ENCODE results near the gene CTAG1B. TPM values are rescaled to one million over a fixed set of nuclear protein-coding genes. Genes with fewer than 3 reads are reported as not detected.
A peak's percentile ranks its signal among the peaks of the same experiment; 100 is the strongest.

The CTAG1B gene
- total and polyA plus RNA-seq, 2 experiments from 2014 or later: not detected

DNA sequence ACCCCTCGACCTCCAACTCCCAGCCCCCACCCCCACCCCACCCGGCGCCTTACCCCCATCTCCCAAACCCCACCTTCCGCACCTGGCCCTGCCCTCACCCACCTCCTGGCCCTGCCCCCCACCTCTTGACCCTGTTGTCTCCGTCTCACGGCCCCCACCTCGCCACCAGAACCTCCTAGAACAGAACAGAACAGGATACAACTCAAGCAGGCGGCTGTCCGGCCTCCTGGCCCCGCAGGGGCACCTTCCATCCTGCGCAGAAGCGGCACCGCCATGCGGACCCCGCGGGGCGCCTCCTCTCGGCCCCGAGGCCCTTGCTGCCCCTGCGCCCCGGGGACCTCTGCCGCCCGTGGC is 33.9 kb upstream of the CTAG1B start:
- Histone ChIP-seq H3K9me2 (replicated peaks; ENCODE audit: insufficient read depth) (no peaks in the 10 kb centered on the region), H3K27ac (no peak overlapping the region), H4K20me1 (ENCODE audit: insufficient read depth, poor library complexity, severe bottlenecking) (no peaks in the 10 kb centered on the region), H3K4me2 (no peak overlapping the region), H2AFZ (no peak overlapping the region), H3K9me3 (ENCODE audit: low read depth) (no peaks in the 10 kb centered on the region), H3K4me3 (no peak overlapping the region), H3K79me2 (no peaks in the 10 kb centered on the region), H3K27me3 (no peaks in the 10 kb centered on the region), H3K36me3 (replicated peaks; ENCODE audit: insufficient read depth, low read depth) (no peaks in the 10 kb centered on the region), H3K4me1 (ENCODE audit: insufficient read depth) (no peaks in the 10 kb centered on the region)
- TF ChIP-seq EZH2 (IDR thresholded peaks at IDR 0.05; ENCODE audit: borderline replicate concordance) (no peak), EZH2phosphoT487 (IDR thresholded peaks at IDR 0.05; ENCODE audit: low read depth, severe bottlenecking, unreplicated experiment) (no peak)
- TF ChIP-seq, protein P1, sequence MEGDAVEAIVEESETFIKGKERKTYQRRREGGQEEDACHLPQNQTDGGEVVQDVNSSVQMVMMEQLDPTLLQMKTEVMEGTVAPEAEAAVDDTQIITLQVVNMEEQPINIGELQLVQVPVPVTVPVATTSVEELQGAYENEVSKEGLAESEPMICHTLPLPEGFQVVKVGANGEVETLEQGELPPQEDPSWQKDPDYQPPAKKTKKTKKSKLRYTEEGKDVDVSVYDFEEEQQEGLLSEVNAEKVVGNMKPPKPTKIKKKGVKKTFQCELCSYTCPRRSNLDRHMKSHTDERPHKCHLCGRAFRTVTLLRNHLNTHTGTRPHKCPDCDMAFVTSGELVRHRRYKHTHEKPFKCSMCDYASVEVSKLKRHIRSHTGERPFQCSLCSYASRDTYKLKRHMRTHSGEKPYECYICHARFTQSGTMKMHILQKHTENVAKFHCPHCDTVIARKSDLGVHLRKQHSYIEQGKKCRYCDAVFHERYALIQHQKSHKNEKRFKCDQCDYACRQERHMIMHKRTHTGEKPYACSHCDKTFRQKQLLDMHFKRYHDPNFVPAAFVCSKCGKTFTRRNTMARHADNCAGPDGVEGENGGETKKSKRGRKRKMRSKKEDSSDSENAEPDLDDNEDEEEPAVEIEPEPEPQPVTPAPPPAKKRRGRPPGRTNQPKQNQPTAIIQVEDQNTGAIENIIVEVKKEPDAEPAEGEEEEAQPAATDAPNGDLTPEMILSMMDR (IDR thresholded peaks at IDR 0.05; ENCODE audit: poor library complexity): no peak
- DNase-seq (ENCODE audit: low spot score): no peak
- WGBS (ENCODE audit: low lambda C conversion rate, missing lambda C conversion rate): 88% methylated on average over 18 of the region's 23 CpGs

DNA sequence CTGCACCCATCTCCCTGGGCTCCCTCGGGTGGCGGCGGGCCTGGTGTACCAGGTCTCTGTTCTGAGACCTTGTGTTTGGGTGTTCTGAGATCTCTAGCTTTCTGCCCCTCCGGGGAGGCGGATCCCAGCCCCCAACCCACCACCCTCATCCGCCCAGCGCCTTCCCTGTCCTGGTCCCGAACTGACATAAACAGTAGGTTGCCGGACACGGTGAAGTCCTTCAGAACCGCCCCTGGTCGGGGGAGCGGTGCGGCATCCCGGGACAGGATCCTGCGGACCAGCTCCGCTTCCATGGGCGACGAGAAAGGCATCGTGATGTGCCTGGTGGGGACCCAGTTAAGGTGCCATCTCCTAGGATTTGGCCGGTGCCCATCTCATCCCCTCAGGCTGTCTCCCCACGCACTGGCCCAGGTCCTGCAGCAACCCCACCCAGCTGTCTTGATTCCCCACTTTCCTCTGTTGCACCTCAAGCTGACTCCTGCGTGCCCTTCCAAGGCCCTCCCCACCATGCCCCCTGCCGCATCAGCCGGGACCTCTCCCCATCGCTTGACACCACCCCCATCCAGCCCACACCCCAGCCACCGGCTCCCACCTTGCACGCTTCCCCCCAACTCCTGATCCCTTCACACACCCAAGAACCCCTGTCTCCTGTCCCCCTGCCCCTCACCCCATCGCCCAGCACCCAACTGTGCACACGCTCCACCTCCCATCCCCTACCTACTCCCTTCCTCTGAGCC is 33.4 kb upstream of the CTAG1B start:
- H3K36me3 ChIP-seq (replicated peaks; ENCODE audit: insufficient read depth, low read depth): no peaks in the 10 kb centered on the region
- no peaks in the 10 kb centered on the region for H3K9me2 ChIP-seq (replicated peaks; ENCODE audit: insufficient read depth)
- H4K20me1 ChIP-seq (ENCODE audit: insufficient read depth, poor library complexity, severe bottlenecking): no peaks in the 10 kb centered on the region
- 90% methylated on average over 19 of the region's 30 CpGs for WGBS (ENCODE audit: low lambda C conversion rate, missing lambda C conversion rate)
- H3K27ac ChIP-seq: no peak overlapping the region
- H3K4me2 ChIP-seq: no peak overlapping the region
- TF ChIP-seq, protein P1 (IDR thresholded peaks at IDR 0.05; ENCODE audit: poor library complexity): no peak
- TF ChIP-seq EZH2phosphoT487 (IDR thresholded peaks at IDR 0.05; ENCODE audit: low read depth, severe bottlenecking, unreplicated experiment): no peak
- no peak for TF ChIP-seq EZH2 (IDR thresholded peaks at IDR 0.05; ENCODE audit: borderline replicate concordance)
- no peak overlapping the region for H3K4me3 ChIP-seq
- H3K4me1 ChIP-seq (ENCODE audit: insufficient read depth): no peaks in the 10 kb centered on the region
- peak; percentile 1 for DNase-seq (ENCODE audit: low spot score)
- H3K79me2 ChIP-seq: no peaks in the 10 kb centered on the region
- H2AFZ ChIP-seq: no peak overlapping the region
- no peaks in the 10 kb centered on the region for H3K27me3 ChIP-seq
- H3K9me3 ChIP-seq (ENCODE audit: low read depth): no peaks in the 10 kb centered on the region

DNA sequence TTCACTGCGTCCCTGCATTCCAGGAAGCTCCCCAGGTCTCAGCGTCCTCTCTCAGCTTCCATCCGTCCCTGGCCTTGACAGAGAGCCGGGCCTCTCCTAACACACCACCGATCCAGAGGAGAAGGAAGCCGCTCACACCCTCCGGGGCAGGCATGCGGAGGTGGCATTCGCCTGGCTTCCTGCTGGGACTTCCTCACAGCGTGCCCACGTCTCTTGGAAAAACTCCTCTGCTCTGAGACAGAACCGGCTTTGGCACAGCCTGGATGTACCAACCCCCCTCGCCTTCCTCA is 31.1 kb upstream of the CTAG1B start:
- DNase-seq (ENCODE audit: low spot score): no peak
- WGBS (ENCODE audit: low lambda C conversion rate, missing lambda C conversion rate): 82% methylated on average over 13 of the region's 13 CpGs
- H4K20me1 ChIP-seq (ENCODE audit: insufficient read depth, poor library complexity, severe bottlenecking): no peaks in the 10 kb centered on the region
- H3K27me3 ChIP-seq: no peaks in the 10 kb centered on the region
- no peaks in the 10 kb centered on the region for H3K4me1 ChIP-seq (ENCODE audit: insufficient read depth)
- TF ChIP-seq EZH2 (IDR thresholded peaks at IDR 0.05; ENCODE audit: borderline replicate concordance) (no peak), EZH2phosphoT487 (IDR thresholded peaks at IDR 0.05; ENCODE audit: low read depth, severe bottlenecking, unreplicated experiment) (no peak)
- TF ChIP-seq, protein P1 (IDR thresholded peaks at IDR 0.05; ENCODE audit: poor library complexity): no peak
- no peaks in the 10 kb centered on the region for H3K79me2 ChIP-seq
- H3K9me2 ChIP-seq (replicated peaks; ENCODE audit: insufficient read depth): no peaks in the 10 kb centered on the region
- no peak overlapping the region for H3K27ac ChIP-seq
- no peaks in the 10 kb centered on the region for H3K36me3 ChIP-seq (replicated peaks; ENCODE audit: insufficient read depth, low read depth)
- no peak overlapping the region for H2AFZ ChIP-seq
- no peak overlapping the region for H3K4me2 ChIP-seq
- no peaks in the 10 kb centered on the region for H3K9me3 ChIP-seq (ENCODE audit: low read depth)
- no peak overlapping the region for H3K4me3 ChIP-seq
